Measurements from ENCODE around the gene TBCD.

TBCD gene

GRCh38 chr17:82751571-82752370, at the start of gene TBCD (continued):
- TF ChIP-seq PRDM10 (tag by site-specific recombination; IDR thresholded peaks at IDR 0.05) (peak; percentile 64), GLIS2 (tag by site-specific recombination; IDR thresholded peaks at IDR 0.05) (peak; percentile 81), ZNF768 (tag by site-specific recombination; IDR thresholded peaks at IDR 0.05) (no peak; the same call in 1 of the 2 replicates), ZNF777 (tag by site-specific recombination; IDR thresholded peaks at IDR 0.05; ENCODE audit: borderline replicate concordance) (no peak), GLIS1 (tag by site-specific recombination; IDR thresholded peaks at IDR 0.05) (peak; percentile 96), YY1 (tag by site-specific recombination; IDR thresholded peaks at IDR 0.05) (peak; percentile 35; the same call in 1 of the 2 replicates), ZNF513 (tag by site-specific recombination; IDR thresholded peaks at IDR 0.05) (peak; percentile 55; the same call in 1 of the 2 replicates), REPIN1 (tag by site-specific recombination; IDR thresholded peaks at IDR 0.05; ENCODE audit: low read depth) (no peak), IKZF3 (tag by site-specific recombination; IDR thresholded peaks at IDR 0.05) (no peak; the same call in none of the 2 replicates), SP3 (tag by site-specific recombination; IDR thresholded peaks at IDR 0.05) (peak; percentile 96), ZSCAN16 (tag by site-specific recombination; IDR thresholded peaks at IDR 0.05) (no peak), ZNF792 (tag by site-specific recombination; IDR thresholded peaks at IDR 0.05) (no peak), ZNF555 (tag by site-specific recombination; conservative IDR thresholded peaks at IDR 0.05) (no peak), ZNF510 (tag by site-specific recombination; IDR thresholded peaks at IDR 0.05; ENCODE audit: insufficient replicate concordance) (no peak), ZNF394 (tag by site-specific recombination; IDR thresholded peaks at IDR 0.05; ENCODE audit: borderline replicate concordance) (no peak), ZNF843 (tag by site-specific recombination; IDR thresholded peaks at IDR 0.05) (peak; percentile 66), PRDM4 (tag by site-specific recombination; IDR thresholded peaks at IDR 0.05) (0 out of 2 replicates have a peak, but pooled peaks have one; percentile 31), ZSCAN30 (tag by site-specific recombination; IDR thresholded peaks at IDR 0.05) (peak; percentile 68), ZNF404 (tag by site-specific recombination; IDR thresholded peaks at IDR 0.05) (no peak), KLF10 (tag by site-specific recombination; IDR thresholded peaks at IDR 0.05) (peak; percentile 88), ZFP37 (tag by site-specific recombination; IDR thresholded peaks at IDR 0.05) (no peak), ZBTB10 (tag by site-specific recombination; IDR thresholded peaks at IDR 0.05) (peak; percentile 60), REST (tag by site-specific recombination; IDR thresholded peaks at IDR 0.05) (peak; percentile 44; the same call in 1 of the 2 replicates), KLF8 (tag by site-specific recombination; IDR thresholded peaks at IDR 0.05) (peak; percentile 95)

Measured in HEK293 (cell line).